SK-N-MC (cell line): ENCODE data around the gene CDK8.

Source experiments
- EZH2 ChIP-seq: fragments of 200-600 bp; sonication (generic); IDR thresholded peaks from one replicate; pipeline ENCODE4 v1.6.1; 2017; ENCODE audit warnings: antibody characterized with exemption
- POLR2AphosphoS5 ChIP-seq: IDR thresholded peaks from 2 replicates; pipeline ENCODE4 v1.6.1; 2012; ENCODE audit warnings: mild to moderate bottlenecking, low read depth, low read length, borderline replicate concordance

DNA sequence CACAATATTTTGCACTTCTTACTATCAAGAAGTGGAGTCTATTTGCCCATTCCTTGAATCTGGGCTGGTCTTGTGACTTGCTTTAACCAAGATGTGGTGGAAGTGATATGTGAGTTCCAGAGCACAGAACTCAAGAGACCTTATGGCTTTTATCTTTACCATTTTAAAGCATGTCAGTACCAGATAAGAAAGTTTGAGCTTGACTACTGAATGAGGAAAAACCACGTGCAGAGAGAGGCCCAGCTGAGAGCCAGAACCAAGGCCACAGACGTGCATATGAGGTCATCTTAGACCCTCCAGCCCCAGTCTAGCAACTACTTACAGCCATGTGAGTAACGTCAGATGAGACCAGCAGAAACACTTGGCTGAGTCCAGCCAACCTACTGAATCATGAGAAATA lies 6.3 kb upstream of the CDK8 start:
- TF ChIP-seq POLR2AphosphoS5 (no peak), EZH2 (no peak)
